Measurements from ENCODE around the gene MCRIP2. TPM values are rescaled to one million over a fixed set of nuclear protein-coding genes. Genes with fewer than 3 reads are reported as not detected.

The MCRIP2 gene
- total and polyA plus RNA-seq, 3 donors from 2014 or later: 78.2 to 134 (median 83.1) TPM

- no peak overlapping the region for H3K27ac ChIP-seq
- no peak for DNase-seq
- H3K9me3 ChIP-seq: no peaks in the 10 kb centered on the region
- no peak for TF ChIP-seq CTCF (IDR thresholded peaks at IDR 0.05)
- no peak for TF ChIP-seq POLR2A (IDR thresholded peaks at IDR 0.05)
- intact Hi-C loops (cut with DNase I; ENCODE audit: low total_unique reads): no loop called here
- WGBS, 2 donors: 75 to 79% methylated on average over 14 to 32 of the region's 32 CpGs
- no peak overlapping the region for H3K4me3 ChIP-seq
- no peaks in the 10 kb centered on the region for H3K27me3 ChIP-seq
- H3K4me1 ChIP-seq: peaks cover 28% of the 10 kb centered on the region
- no peaks in the 10 kb centered on the region for H3K36me3 ChIP-seq (ENCODE audit: low read depth, missing control alignments)
These were observed 4.4 kb downstream of the MCRIP2 start for GRCh38 chr16:645852-646678.

GRCh38 chr16:646679-647172, 5.1 kb downstream of the MCRIP2 start:
- no peak overlapping the region for H3K27ac ChIP-seq
- no peak for DNase-seq
- 82 to 88% methylated on average over 19 to 21 of the region's 22 CpGs for WGBS, 2 donors
- no peak overlapping the region for H3K4me3 ChIP-seq
- no peaks in the 10 kb centered on the region for H3K36me3 ChIP-seq (ENCODE audit: low read depth, missing control alignments)
- TF ChIP-seq POLR2A (IDR thresholded peaks at IDR 0.05): no peak
- no peak for TF ChIP-seq CTCF (IDR thresholded peaks at IDR 0.05)
- intact Hi-C loops (cut with DNase I; ENCODE audit: low total_unique reads): no loop called here
- no peaks in the 10 kb centered on the region for H3K9me3 ChIP-seq
- H3K4me1 ChIP-seq: peaks cover 28% of the 10 kb centered on the region
- H3K27me3 ChIP-seq: no peaks in the 10 kb centered on the region

- intact Hi-C loops (cut with DNase I; ENCODE audit: low total_unique reads): no loop called here
- Histone ChIP-seq H3K27me3 (no peaks in the 10 kb centered on the region), H3K9me3 (no peaks in the 10 kb centered on the region), H3K27ac (no peak overlapping the region), H3K4me1 (peaks cover 28% of the 10 kb centered on the region), H3K4me3 (no peak overlapping the region), H3K36me3 (ENCODE audit: low read depth, missing control alignments) (no peaks in the 10 kb centered on the region)
- WGBS, 2 donors: 77 to 86% methylated on average over 17 to 22 of the region's 25 CpGs
- no peak for TF ChIP-seq POLR2A (IDR thresholded peaks at IDR 0.05)
- no peak for TF ChIP-seq CTCF (IDR thresholded peaks at IDR 0.05)
- no peak for DNase-seq
These were observed 5.7 kb downstream of the MCRIP2 start for GRCh38 chr16:647173-647902.

GRCh38 chr16:648071-648780, 6.6 kb downstream of the MCRIP2 start:
- H3K36me3 ChIP-seq (ENCODE audit: low read depth, missing control alignments): no peaks in the 10 kb centered on the region
- no peaks in the 10 kb centered on the region for H3K9me3 ChIP-seq
- intact Hi-C loops (cut with DNase I; ENCODE audit: low total_unique reads): no loop called here
- peaks cover 19% of the 10 kb centered on the region for H3K4me1 ChIP-seq
- peak overlapping the region; percentile 53 to 89 for H3K27ac ChIP-seq
- no peaks in the 10 kb centered on the region for H3K27me3 ChIP-seq
- WGBS, 2 donors: 41 to 52% methylated on average over 5 to 23 of the region's 24 CpGs
- no peak for TF ChIP-seq POLR2A (IDR thresholded peaks at IDR 0.05)
- peak in 1 of 3 experiments; percentile 25 for TF ChIP-seq CTCF (IDR thresholded peaks at IDR 0.05)
- DNase-seq: peak; percentile 46
- peak overlapping the region; percentile 71 to 73 for H3K4me3 ChIP-seq

Data from testis (tissue), 3 donors.